Endometrium (tissue), 2 donors: Measurements from ENCODE around the gene CYB5B.
"Not testable (repeated sequence)": the region's sequence is repeated elsewhere in the genome, so short reads cannot be mapped to it uniquely, and the experiment has no call there.

ENCODE experiments used
- FAIRE-seq: peaks from 2 replicates; lab custom pipeline; 2012; peaks lifted over from hg19 to GRCh38; lab: Jason Lieb, UNC
- donor health status: control.
- donor health status: control.

CYB5B gene

GRCh38 chr16:69410219-69410990 lies 14.0 kb upstream of the CYB5B start:
- FAIRE-seq, result no peak

GRCh38 chr16:69411064-69411985 lies 13.1 kb upstream of the CYB5B start:
- no peak for FAIRE-seq

GRCh38 chr16:69412287-69412686 lies 12.1 kb upstream of the CYB5B start:
- no peak for FAIRE-seq

- FAIRE-seq, result no peak
Measured at GRCh38 chr16:69413045-69413664, 11.3 kb upstream of the CYB5B start.

GRCh38 chr16:69417520-69418199 lies 6.8 kb upstream of the CYB5B start:
- no peak for FAIRE-seq

GRCh38 chr16:69419956-69420355 lies 4.5 kb upstream of the CYB5B start:
- FAIRE-seq, result no peak

GRCh38 chr16:69423189-69423588 lies 1.2 kb upstream of the CYB5B start:
- no peak for FAIRE-seq

- FAIRE-seq, result no peak
Measured at GRCh38 chr16:69424935-69425784, 741 bp downstream of the CYB5B start.

GRCh38 chr16:69428652-69429051 lies 4.2 kb downstream of the CYB5B start:
- FAIRE-seq, result no peak

GRCh38 chr16:69429058-69429640 lies 4.7 kb downstream of the CYB5B start:
- FAIRE-seq, result not testable (repeated sequence)

GRCh38 chr16:69431948-69432468 lies 7.6 kb downstream of the CYB5B start:
- FAIRE-seq, result no peak

GRCh38 chr16:69434066-69434465 lies 9.6 kb downstream of the CYB5B start:
- no peak for FAIRE-seq

- no peak for FAIRE-seq
Measured at GRCh38 chr16:69435977-69436820, 11.8 kb downstream of the CYB5B start.

GRCh38 chr16:69436896-69437295 lies 12.5 kb downstream of the CYB5B start:
- FAIRE-seq, result no peak

- FAIRE-seq, result no peak
Measured at GRCh38 chr16:69438465-69438864, 14.0 kb downstream of the CYB5B start.

GRCh38 chr16:69440250-69440649 lies 15.8 kb downstream of the CYB5B start:
- FAIRE-seq, result no peak

- not testable (repeated sequence) for FAIRE-seq
Measured at GRCh38 chr16:69441030-69441429, 16.6 kb downstream of the CYB5B start.

GRCh38 chr16:69443927-69444631 lies 19.7 kb downstream of the CYB5B start:
- no peak for FAIRE-seq
